ENCODE data around the gene HAGHL. TPM values are rescaled to one million over a fixed set of nuclear protein-coding genes. Genes with fewer than 3 reads are reported as not detected.
A peak's percentile ranks its signal among the peaks of the same experiment; 100 is the strongest.

HAGHL gene
- total RNA-seq, 4 donors from 2014 or later = 1.7 to 5.7 (median 4.8) TPM; not detected in 1

GRCh38 chr16:692356-693108, 34.4 kb upstream of the HAGHL start:
- TF ChIP-seq CTCF (IDR thresholded peaks at IDR 0.05) (no peak), POLR2A (IDR thresholded peaks at IDR 0.05) (no peak)
- no peak for DNase-seq
- Histone ChIP-seq H3K4me3 (no peak overlapping the region), H3K27me3 (peaks cover 0 to 60% (median 18%) of the 10 kb centered on the region in 4 donors), H3K27ac (peak overlapping the region; percentile 5 to 90 (median 84)), H3K4me1 (peaks cover 40 to 87% (median 56%) of the 10 kb centered on the region in 3 donors), H3K36me3 (peaks cover 0 to 9% (median 0%) of the 10 kb centered on the region in 3 donors), H3K9me3 (no peaks in the 10 kb centered on the region)
- WGBS, 2 donors = 54% methylated on average over 8 to 10 of the region's 10 CpGs
- intact Hi-C loops (cut with DNase I) = no loop called here

DNA sequence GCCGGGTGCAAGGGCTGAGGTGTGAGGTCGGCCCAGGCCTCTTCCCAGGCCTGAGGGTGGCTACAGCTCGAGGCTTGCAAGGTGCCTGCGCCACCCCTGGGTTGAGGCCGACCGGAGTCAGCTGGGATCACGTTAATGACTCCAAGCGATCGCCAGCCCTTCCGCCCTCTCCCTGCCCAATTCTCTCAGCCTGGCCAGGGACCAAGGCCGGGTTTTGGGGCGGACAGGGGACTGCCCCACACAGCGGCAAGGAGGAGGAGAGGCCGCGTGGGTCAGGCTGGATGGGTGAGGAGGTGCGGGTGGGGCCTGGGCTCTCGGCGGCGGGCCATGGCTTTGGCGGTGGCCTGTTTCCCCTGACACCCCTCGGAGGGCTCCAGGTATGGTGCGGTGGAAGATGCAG, 33.5 kb upstream of the HAGHL start:
- peaks cover 0 to 68% (median 18%) of the 10 kb centered on the region in 4 donors for H3K27me3 ChIP-seq
- no peak for TF ChIP-seq POLR2A (IDR thresholded peaks at IDR 0.05)
- no peak for TF ChIP-seq CTCF (IDR thresholded peaks at IDR 0.05)
- peak overlapping the region; percentile 28 to 90 (median 84) for H3K27ac ChIP-seq
- peak overlapping the region in 2 of 4 donors; percentile 54 to 58 for H3K4me3 ChIP-seq
- peaks cover 0 to under 1% (median 0%) of the 10 kb centered on the region in 3 donors for H3K36me3 ChIP-seq
- H3K4me1 ChIP-seq = peaks cover 40 to 80% (median 56%) of the 10 kb centered on the region in 3 donors
- no peak for DNase-seq
- intact Hi-C loops (cut with DNase I) = no loop called here
- 60 to 63% methylated on average over 1 to 6 of the region's 22 CpGs for WGBS, 2 donors
- H3K9me3 ChIP-seq = no peaks in the 10 kb centered on the region

DNA sequence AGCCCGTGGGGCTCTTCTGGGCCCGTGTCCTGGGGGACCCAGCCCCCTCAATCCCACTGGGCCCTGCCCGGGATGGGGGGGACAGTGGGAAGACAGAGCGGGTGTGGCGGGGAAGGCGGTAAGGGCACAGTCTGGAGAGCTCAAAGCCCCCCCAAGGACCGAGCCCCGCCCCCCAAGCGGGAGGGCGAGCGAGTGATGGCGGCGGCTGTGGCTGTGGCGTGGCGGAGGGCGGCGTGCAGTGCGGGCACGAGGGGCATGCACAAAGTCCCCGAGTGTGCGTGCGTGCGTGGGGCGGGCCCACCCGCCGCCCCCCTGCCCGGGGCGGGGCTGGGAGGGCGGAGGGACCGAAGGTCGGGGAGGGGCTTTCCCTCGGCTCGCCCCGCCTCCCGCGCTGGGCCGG, 33.1 kb upstream of the HAGHL start:
- intact Hi-C loops (cut with DNase I) = no loop called here
- Histone ChIP-seq H3K9me3 (no peaks in the 10 kb centered on the region), H3K27ac (peak overlapping the region; percentile 28 to 90 (median 84)), H3K36me3 (no peaks in the 10 kb centered on the region), H3K27me3 (peaks cover 0 to 72% (median 18%) of the 10 kb centered on the region in 4 donors), H3K4me1 (peaks cover 37 to 76% (median 52%) of the 10 kb centered on the region in 3 donors), H3K4me3 (peak overlapping the region; percentile 37 to 66 (median 56))
- no peak for DNase-seq
- no CpG with 5 or more reads among the region's 37 CpGs for WGBS, 2 donors
- TF ChIP-seq POLR2A (IDR thresholded peaks at IDR 0.05) = no peak
- no peak for TF ChIP-seq CTCF (IDR thresholded peaks at IDR 0.05)

DNA sequence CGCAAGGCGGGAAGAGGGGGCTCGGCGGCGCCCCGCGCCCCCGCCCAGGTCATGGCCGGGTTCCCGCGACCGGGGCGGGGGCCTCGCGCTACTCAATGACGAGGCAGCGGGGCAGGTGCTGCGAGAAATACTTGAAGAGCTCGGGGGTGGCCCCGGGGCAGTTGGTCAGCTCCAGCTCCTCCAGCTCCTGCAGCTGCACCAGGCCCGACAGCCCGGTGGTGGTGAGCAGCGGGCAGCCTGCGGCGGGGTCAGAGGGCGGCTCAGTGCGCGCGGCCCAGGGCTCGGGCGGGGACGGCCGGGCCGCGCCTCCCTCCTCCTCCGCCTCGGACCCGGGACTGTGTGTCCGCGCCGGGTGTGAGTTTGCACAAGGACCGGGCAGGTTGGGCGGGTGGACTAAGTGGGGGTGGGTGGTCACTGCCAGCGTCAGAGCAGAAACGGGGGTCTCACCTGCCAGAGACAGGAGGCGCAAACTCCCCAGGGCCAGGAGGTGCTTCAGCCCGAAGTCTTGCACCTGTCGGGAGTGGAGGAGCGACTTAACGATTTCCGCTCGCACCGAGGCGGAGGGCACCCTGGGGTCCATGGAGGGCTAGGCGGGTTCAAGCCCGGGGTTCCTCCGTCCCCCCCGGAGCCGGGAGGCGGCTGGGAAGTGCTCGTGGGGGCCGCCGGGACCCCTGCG, 32.6 kb upstream of the HAGHL start:
- DNase-seq = no peak
- WGBS, 2 donors = 0% methylated on average over 5 of the region's 64 CpGs; no CpG with 5 or more reads in 1 of the 2 donors
- no peaks in the 10 kb centered on the region for H3K9me3 ChIP-seq
- intact Hi-C loops (cut with DNase I) = no loop called here
- peaks cover 31 to 71% (median 47%) of the 10 kb centered on the region in 3 donors for H3K4me1 ChIP-seq
- peak overlapping the region; percentile 81 to 90 (median 86) for H3K27ac ChIP-seq
- H3K27me3 ChIP-seq = peaks cover 0 to 78% (median 18%) of the 10 kb centered on the region in 4 donors
- H3K4me3 ChIP-seq = peak overlapping the region; percentile 37 to 66 (median 56)
- no peaks in the 10 kb centered on the region for H3K36me3 ChIP-seq
- no peak for TF ChIP-seq CTCF (IDR thresholded peaks at IDR 0.05)
- no peak for TF ChIP-seq POLR2A (IDR thresholded peaks at IDR 0.05)

All from esophagus squamous epithelium (tissue), 5 donors.